HG03039 (cell line): ENCODE data around the gene TMSB15B.
"Not testable (repeated sequence)": the region's sequence is repeated elsewhere in the genome, so short reads cannot be mapped to it uniquely, and the experiment has no call there.

Experiments
- ATAC-seq: cut with Tn5 transposase; IDR thresholded peaks from one replicate; pipeline ENCODE4 v1.9.1; 2021; ENCODE audit warnings: mild to moderate bottlenecking, moderate library complexity; ENCODE audit not compliant: unreplicated experiment

The TMSB15B gene

GRCh38 chrX:103962411-103963278, at the start of gene TMSB15B:
Gene TMSB15B (plus strand): TSS chrX:103962627.
- ATAC-seq: peak; percentile 98

GRCh38 chrX:103913356-103914020, 48.9 kb upstream of the TMSB15B start:
- ATAC-seq: no peak

DNA sequence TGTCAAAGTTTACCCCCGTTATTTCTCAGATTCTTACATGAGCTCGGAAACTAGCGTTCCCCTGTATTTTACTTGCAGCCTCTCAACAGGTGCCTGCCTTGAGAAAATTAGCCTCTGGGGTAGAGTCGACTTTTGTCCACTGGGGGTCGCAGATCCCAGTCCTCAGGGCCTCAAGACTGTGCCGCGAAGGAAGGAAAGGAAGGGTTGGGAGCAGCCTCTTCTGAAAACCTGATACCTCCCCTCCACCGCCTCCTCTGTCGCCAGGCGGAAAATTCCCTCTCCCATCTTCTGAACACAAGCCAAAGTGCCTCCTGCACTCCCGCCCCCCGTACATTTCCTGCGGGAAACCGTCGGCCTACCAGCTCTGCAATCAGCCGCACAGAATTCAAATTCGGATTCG, 44.4 kb upstream of the TMSB15B start:
- ATAC-seq: no peak

DNA sequence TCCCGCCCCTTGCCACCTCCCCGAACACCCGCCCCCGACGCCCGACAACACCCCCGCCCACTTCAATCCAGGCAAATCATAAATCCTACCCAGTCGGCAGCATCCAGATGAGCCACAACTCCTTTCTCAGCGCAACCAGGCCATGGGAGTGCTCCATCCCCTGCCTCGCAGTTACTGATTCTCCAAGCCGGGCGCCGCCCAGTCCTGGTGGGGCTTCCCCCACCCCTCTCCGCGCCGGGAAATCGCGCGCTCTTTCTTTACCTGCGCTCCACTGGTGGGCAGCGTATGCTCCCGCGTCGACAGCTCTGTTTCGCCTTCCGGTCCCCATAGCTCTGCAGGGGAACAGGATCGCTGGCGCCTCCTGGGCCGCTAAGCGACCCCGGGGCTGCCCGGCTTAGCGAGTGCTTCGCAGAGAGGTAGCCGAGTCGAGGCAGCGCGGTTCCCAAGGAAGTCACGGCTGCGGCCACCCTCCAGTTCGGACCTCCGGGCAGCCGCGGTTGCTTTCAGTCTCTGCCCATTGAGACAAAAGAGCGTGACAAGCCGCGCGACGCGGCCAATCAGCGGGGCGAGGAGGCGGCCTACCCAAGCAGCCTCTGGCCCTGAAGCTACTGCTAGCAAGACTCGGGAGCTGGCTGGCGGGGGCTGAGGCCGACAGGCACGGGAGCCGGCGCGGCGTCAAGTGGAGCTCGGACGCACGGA, 43.7 kb upstream of the TMSB15B start:
- peak; percentile 69 for ATAC-seq

GRCh38 chrX:103919270-103919637, 43.2 kb upstream of the TMSB15B start:
- ATAC-seq: peak; percentile 48

DNA sequence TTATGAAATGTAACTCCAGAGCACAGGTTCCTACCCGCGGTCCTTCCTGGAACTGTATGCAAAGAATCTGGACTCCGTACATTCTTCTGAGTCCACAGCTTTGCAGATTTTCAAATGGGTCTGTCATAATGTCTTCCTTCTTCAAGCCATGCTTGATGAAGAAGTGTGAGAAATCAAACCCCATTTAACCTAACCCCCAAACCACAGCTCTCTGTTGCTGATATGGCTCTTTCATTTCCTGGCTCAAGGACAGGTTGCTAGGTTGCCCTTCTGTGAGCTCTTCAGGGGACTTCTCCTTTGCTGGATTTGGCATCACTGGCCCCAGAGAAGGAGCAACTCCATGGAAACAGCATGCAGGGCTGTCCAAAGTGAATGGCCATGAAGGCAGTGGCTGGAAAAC, 41.9 kb upstream of the TMSB15B start:
- ATAC-seq: peak; percentile 31

- ATAC-seq: no peak
Observed at GRCh38 chrX:103927030-103927429, 35.4 kb upstream of the TMSB15B start.

DNA sequence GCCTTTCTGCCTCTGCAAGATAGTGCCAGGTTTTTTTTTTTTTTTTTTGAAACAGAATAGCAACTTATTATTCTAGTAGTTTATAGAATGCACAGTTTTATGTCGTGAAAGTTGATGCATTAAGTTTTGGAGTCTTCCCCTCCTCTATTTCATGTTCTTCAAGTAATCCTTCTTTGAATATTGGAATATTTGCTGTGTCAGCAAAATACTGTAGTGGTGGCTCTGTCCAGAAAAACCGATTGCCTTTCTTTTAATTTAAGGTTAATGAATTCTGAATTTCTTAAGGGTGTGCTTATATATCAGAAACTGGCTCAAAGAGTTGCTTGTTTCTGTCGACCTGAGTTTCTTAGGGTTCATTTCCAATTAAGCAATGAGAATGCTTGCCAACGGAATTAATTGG, 34.8 kb upstream of the TMSB15B start:
- ATAC-seq: no peak

DNA sequence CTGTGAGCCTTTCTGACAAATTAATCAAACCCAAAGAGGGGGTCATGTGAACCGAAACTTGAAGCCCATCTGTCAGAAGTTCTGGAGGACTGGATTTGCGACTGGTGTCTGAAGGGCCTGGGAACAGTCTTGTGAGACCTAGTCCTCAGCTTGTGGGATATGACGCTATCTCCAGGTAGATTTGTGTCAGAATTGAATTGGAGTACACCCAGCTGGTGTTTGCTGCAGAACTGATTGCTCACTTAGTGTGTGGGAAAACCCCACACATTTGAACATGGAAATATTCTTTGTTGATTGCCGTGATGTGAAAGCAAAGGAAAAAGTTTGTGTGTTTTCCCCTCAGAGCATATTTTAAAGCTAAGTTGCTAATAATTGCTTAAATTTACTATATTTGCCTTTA, 30.3 kb upstream of the TMSB15B start:
- peak; percentile 83 for ATAC-seq

DNA sequence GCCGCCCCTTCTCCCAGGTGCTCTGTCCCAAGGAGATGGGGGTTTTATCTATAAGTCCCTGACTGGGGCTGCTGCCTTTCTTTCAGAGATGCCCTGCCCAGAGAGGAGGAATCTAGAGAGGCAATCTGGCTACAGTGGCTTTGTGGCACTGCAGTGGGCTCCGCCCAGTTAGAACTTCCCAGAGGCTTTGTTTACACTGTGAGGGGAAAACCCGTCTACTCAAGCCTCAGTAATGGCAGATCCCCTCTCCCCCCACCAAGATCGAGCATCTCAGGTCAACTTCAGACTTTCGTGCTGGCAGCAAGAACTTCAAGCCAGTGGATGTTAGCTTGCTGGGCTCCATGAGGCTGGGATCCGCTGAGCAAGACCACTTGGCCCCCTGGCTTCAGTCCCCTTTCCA, 22.2 kb upstream of the TMSB15B start:
- ATAC-seq: not testable (repeated sequence)

DNA sequence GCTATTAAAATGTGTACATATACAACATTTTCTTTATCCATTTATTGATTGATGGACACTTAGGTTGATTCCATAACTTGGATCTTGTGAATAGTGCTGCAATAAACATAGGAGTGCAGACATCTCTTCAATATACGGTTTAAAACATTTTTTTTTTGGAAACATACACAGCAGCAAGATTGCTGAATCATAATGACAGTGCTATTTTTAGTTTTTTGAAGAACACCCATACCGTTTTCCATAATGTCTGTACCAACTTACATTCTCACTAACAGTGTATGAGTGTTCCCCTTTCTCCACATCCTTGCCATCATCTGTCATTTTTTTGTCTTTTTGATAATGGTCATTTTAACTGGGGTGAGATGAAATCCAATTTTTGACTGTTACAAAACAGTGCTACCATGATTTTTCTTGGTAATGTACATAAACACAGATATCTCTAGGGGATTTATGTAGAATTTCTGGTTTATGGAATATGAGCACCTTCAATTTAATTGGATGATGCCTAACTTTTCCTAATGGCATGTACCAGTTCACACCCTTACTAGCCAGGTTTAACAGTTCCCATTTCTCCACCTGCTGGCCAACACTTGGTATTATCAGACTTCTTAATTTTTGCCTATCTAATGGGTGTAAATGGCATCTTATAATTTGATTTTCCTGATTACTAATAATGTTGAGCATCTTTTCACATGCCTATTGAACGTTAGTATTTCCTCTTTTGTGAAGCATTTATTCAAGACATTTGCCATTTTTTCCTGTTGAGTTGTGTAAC, 21.0 kb upstream of the TMSB15B start:
- no peak for ATAC-seq

GRCh38 chrX:103949506-103949905, 12.9 kb upstream of the TMSB15B start:
- ATAC-seq: no peak

GRCh38 chrX:103953353-103953752, 9.1 kb upstream of the TMSB15B start:
- no peak for ATAC-seq

- ATAC-seq: no peak
Observed at GRCh38 chrX:103954259-103954658, 8.2 kb upstream of the TMSB15B start.

DNA sequence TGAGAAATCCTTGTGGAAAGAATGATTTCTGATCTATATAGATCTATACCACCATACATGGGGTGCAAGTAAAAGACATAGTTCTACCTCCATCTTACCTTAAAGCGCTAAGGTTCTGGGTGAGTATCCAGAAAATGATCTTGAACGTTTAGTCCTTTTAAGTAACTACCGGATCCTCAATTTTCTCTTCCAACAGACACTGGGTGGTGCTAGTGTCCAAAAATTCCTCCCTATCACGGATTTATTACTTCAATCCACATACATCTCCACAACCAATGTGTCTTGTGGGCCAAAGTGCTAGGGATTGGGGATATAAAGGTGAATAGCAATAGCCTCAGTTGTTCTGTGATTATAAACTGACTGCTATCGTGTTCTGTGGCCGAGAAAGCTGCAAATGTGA, 1.8 kb upstream of the TMSB15B start:
- ATAC-seq: not testable (repeated sequence)

DNA sequence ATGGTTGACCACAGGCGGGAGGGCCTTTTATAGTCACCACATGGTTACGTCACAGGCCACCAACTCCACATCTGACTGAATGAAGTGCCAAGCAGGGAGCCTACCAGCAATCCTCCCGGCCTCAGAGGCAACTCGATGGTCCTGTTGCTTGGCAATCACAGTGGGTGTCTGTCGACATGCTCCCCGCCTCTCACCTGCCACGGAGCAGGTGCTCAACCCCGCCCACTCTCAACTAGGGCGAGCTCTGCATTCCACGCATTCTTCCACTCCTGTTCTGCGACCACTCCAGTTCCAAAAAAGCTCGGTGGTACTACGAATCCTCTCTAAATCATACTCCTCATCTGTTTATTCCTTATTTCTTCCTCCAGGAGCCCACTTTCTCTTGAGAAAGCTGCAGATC, 21.1 kb downstream of the TMSB15B start:
- ATAC-seq: not testable (repeated sequence)

- no peak for ATAC-seq
Observed at GRCh38 chrX:103999234-103999633, 36.8 kb downstream of the TMSB15B start.

DNA sequence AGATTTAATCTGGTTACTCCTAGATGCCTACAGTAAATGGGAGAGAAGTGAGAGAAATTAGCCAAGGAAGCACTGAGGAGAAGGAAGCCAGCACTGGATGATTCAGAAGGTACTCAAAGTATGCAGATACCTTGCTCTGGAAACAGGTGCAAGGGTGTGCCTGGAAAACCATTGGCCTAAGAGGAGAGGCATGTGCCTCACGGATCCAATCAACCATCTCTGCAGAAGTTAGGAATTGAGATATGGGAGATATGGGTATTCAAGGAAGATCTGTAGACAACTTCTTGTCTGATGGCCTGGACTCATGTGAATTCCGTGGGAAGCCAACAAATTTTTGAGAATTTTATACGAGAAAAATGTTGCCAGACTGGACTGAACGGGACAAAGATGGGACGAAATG, 46.4 kb downstream of the TMSB15B start:
- no peak for ATAC-seq

DNA sequence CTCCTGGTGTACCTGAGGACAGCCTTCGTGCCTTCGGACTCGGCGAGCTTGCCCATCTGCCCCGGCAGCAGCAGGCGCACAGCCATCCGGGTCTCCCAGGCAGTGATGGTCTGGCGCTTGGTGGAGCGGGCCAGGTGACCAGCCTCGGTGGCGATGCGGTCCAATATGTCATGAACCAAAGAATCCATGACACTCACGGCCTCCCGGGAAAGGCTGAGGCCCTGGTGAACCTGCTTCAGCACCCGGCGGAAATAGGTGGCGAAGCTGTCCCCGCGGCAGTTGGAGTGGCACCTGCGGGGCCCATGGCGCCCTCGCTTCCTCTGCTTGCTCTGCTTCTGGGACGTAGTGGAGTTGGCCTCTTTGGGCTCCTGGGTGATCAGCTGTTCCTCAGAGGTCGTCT, 50.7 kb downstream of the TMSB15B start:
- no peak for ATAC-seq

DNA sequence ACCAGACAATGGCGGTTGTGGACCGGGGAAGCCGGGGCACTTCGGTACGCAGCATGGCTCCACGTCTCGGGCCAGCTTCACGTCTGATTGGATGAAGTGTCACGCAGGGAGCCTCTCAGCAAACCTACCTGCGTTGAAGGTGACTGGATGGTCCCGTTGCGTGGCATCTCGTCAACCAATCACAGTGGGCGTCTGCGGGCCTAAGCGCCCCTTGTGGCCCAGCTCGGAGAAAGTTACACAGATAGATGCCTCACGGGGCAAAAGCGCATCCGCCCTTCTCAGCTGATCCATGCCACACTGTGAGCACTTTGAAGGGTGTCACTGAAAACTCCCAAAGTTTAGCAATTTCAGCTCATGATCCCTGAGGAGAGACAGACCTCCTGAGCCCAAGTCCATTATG, 51.2 kb downstream of the TMSB15B start, which contains the start of gene H2BW1:
Gene H2BW1, minus strand, starts transcription at position 103 of the 400 bp plus-strand sequence. CDS start 132 bp downstream, outside the sequence.
- no peak for ATAC-seq

DNA sequence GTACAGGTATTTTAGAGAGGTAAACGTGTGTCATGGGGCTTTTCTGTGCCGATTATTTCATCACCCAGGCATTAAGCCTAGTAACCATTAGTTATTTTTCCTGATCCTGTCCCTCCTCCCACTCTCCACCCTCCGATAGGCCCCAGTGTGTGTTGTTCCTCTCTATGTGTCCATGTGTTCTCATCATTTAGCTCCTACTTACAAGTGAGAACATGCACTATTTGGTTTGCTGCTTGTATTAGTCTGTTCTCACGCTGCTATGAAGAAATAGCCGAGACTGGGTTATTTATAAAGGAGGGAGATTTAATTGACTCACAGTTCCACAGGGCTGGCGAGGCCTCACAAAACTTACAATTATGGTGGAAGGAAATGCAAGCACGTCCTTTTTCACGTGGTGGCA, 53.1 kb downstream of the TMSB15B start:
- ATAC-seq: not testable (repeated sequence)
